HG03039 (cell line): ENCODE results near the gene GPR146.

Experiments
- ATAC-seq: cut with Tn5 transposase; IDR thresholded peaks from one replicate; pipeline ENCODE4 v1.9.1; 2021; ENCODE audit warnings: mild to moderate bottlenecking, moderate library complexity; ENCODE audit not compliant: unreplicated experiment

The GPR146 gene

GRCh38 chr7:1041551-1042491 is 2.5 kb upstream of the GPR146 start:
- no peak for ATAC-seq

GRCh38 chr7:1042492-1042833 is 1.9 kb upstream of the GPR146 start:
- no peak for ATAC-seq

- ATAC-seq: no peak
These were observed 676 bp upstream of the GPR146 start for GRCh38 chr7:1043552-1044188.

- no peak for ATAC-seq
These were observed 1.0 kb downstream of the GPR146 start for GRCh38 chr7:1045069-1046063.

- ATAC-seq: no peak
These were observed 2.7 kb downstream of the GPR146 start for GRCh38 chr7:1046722-1047679.

- ATAC-seq: no peak
These were observed 4.8 kb downstream of the GPR146 start for GRCh38 chr7:1049006-1049741.

- ATAC-seq: no peak
These were observed 5.5 kb downstream of the GPR146 start for GRCh38 chr7:1049801-1050200.

- ATAC-seq: no peak
These were observed 6.0 kb downstream of the GPR146 start for GRCh38 chr7:1050254-1050906.

GRCh38 chr7:1050956-1051690 is 6.8 kb downstream of the GPR146 start:
- no peak for ATAC-seq

GRCh38 chr7:1052031-1052818 is 7.9 kb downstream of the GPR146 start:
- no peak for ATAC-seq

GRCh38 chr7:1053002-1053411 is 8.7 kb downstream of the GPR146 start:
- no peak for ATAC-seq

- no peak for ATAC-seq
These were observed 9.5 kb downstream of the GPR146 start for GRCh38 chr7:1053816-1054370.

- no peak for ATAC-seq
These were observed 10.1 kb downstream of the GPR146 start for GRCh38 chr7:1054438-1054837.

- no peak for ATAC-seq
These were observed 10.6 kb downstream of the GPR146 start for GRCh38 chr7:1054861-1055450.

GRCh38 chr7:1055491-1055955 is 11.2 kb downstream of the GPR146 start:
- no peak for ATAC-seq

- ATAC-seq: no peak
These were observed 11.8 kb downstream of the GPR146 start for GRCh38 chr7:1055956-1056784.
